ENCODE results near the gene ST14.
"Not testable (repeated sequence)": the region's sequence is repeated elsewhere in the genome, so short reads cannot be mapped to it uniquely, and the experiment has no call there.

ST14 gene

GRCh38 chr11:130163346-130164220, 4.0 kb downstream of the ST14 start:
- no peak for DNase-seq (ENCODE audit: low read depth in 1 of 2, low spot score in 1 of 2)

DNA sequence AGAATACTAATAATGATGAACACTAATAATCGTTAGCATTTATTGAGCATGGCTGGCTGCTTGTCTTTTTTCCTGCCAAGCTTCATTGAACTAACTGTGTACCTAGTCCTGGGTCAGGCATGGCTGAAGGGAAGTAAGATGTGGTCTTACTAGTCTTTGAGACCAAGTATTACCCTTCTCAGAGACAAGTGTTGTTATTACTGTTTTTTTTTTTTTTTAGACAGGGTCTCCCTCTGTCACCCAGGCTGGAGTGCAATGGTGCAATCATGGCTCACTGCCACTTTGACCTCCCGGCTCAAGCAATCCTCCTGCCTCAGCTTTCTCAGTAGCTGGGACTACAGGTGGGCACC, 4.6 kb downstream of the ST14 start:
- no peak for DNase-seq (ENCODE audit: low read depth in 1 of 2, low spot score in 1 of 2)

GRCh38 chr11:130165601-130166456, 6.2 kb downstream of the ST14 start:
- no peak for DNase-seq (ENCODE audit: low read depth in 1 of 2, low spot score in 1 of 2)

DNA sequence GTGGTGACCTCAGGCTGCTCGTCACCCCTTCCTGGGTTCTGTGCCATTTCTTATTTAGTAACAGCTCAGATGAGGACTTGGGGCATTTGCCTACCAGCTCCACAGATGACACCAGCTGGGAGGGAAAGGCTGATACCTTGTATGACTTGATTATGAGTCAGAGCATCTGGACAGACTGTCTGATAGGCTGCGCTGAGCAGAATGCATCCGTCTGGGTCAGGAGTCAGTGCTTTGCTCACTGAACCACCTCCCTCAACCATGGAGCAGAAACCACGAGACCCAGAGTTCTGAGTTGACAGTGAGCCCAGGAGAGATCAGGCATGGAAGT, 6.8 kb downstream of the ST14 start:
- no peak for DNase-seq (ENCODE audit: low read depth in 1 of 2, low spot score in 1 of 2)

GRCh38 chr11:130167146-130167545, 7.6 kb downstream of the ST14 start:
- no peak for DNase-seq (ENCODE audit: low read depth in 1 of 2, low spot score in 1 of 2)

GRCh38 chr11:130168105-130168504, 8.5 kb downstream of the ST14 start:
- DNase-seq (ENCODE audit: low read depth in 1 of 2, low spot score in 1 of 2) = no peak

DNA sequence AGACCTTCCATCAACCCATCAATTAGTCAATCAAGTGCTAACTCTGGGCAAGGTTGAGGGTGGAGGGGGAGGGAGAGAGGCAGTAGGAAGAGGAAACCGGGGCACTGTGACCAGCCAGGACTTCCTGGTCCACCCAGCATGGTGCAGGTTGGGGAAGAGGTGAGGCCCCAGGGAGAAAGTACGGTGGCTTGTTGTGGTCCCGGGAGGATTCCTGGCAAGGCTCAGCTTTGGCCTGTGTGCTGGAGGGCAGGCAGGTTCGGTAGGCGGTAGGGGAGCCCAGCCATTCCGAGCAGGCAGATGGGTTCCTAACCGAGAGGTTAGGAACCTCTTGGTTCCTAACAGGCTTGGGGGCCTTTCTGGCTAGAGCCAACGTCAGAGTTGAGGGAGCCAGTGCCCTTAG, 10.8 kb downstream of the ST14 start:
- no peak for DNase-seq (ENCODE audit: low read depth in 1 of 2, low spot score in 1 of 2)

GRCh38 chr11:130171534-130171933, 12.0 kb downstream of the ST14 start:
- no peak for DNase-seq (ENCODE audit: low read depth in 1 of 2, low spot score in 1 of 2)

- DNase-seq (ENCODE audit: low read depth in 1 of 2, low spot score in 1 of 2) = not testable (repeated sequence)
Observed at GRCh38 chr11:130172001-130172400, 12.4 kb downstream of the ST14 start.

DNA sequence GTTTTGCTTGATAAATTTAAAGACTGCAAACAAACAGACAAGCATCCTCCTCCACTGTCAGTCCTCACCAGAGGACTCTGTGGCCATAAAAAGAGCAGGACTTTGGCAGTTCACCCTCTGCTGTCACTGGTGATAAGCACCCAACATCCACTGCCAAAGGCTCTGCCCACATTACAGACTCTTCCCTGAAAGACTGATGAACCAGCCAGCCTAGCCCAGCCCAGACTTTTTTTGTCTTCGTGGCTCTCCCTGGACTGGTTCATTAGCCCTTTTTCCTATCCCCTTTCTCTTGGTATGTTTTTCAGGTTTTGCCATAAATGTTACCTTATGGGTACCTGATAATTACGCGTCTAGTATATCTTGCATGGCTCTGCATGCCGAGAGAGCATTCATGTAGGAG, 15.1 kb downstream of the ST14 start:
- no peak for DNase-seq (ENCODE audit: low read depth in 1 of 2, low spot score in 1 of 2)

DNA sequence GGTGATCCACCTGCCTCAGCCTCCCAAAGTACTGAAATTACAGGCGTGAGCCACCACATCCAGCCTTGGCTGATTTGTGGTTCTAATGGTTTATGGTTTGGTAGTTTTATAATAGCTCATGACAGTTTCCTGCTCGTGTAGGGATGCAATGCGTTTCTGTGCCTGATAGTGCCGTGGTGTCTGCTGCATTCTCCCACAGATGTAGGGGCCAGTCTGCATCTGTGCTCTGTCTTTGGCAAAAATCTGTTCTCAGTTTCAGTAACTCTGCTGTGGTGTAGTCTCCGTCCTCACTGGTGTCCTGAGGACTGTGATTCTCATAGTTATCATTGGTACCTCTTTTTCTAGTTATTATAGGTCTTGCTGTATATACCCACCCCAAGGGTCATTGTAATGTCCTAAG, 16.3 kb downstream of the ST14 start:
- no peak for DNase-seq (ENCODE audit: low read depth in 1 of 2, low spot score in 1 of 2)

DNA sequence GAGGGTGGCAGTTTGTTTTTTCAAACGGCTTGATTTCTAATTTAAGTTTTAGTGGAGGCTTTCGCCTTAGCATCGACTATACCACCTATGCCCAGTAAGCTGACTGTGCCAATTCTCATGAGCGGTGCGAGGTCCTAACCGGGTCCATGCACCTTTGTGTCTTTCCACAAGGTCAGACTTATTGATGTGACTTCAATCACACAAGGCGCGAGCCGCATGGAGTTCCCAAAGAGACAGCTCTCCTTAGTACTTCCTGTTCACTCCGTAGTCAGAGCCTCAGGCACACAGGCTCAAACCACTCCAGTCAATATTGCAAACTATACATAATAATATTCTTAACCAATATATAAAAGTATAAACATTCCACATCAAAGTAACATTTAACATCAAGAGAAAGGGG, 18.2 kb downstream of the ST14 start:
- DNase-seq (ENCODE audit: low read depth in 1 of 2, low spot score in 1 of 2) = no peak

- no peak for DNase-seq (ENCODE audit: low read depth in 1 of 2, low spot score in 1 of 2)
Observed at GRCh38 chr11:130178441-130179339, 19.1 kb downstream of the ST14 start.

DNA sequence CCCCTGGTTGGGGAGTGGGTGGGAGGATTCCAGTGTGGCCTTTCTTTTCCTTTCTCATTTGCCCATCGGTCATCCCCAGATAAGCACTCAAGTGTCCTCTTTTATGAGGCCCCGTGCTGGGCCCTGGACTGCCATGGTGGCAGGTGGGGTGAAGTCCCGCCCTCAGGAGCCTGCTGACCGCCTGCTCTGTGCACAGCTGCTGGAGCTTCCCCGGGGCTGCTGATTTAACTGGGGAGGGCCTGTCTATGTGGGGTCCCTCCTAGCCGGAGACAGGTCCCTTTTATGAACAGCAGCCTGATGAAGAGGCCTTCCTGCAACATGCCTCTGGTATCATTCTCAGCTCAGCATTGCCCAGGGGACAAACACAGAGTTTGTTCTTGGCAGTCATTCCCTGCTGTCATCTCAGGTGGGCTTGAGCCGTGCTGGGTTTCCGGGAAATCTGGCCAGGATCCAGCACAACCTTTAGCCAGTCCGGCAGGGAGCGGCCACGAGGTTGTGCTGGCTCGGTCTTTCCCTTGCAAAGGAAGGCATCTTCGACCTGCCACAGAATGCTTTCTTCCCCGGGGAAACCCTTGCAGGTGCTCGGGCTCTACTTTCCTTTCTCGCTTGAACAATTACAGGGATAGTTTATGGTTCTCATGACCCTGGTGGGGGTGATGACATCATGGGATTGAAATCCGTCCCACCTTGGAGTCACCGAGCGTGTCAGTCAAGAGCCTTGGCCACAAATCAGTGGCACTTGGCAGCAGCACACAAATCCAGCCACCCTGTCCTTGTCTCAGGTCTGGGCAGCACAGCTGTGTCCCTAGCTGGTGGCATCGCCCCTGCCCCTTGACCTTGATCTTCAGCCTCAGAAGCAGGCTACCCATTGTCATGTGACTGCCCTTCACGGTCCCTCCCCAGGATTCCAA, 20.1 kb downstream of the ST14 start:
- no peak for DNase-seq (ENCODE audit: low read depth in 1 of 2, low spot score in 1 of 2)

DNA sequence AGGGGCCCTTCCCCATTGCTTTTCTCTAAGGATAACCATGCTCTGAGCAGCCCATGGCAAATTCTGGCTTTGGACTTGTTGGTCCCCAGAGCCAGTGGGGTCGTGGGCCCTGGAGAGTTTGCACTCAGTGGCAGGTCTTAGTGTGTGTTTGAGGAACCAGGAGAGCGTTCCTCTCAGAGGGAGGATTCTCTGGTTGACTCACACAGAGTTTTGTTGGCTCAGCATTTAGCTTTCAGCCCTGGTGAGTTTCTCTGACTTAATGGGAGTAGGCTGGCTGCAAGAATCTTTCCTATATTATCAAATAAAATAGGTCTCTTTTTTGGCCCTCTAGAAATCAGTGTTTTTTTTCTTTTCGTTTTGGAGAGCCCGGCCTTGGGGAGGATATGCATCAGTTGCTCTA, 20.9 kb downstream of the ST14 start:
- DNase-seq (ENCODE audit: low read depth in 1 of 2, low spot score in 1 of 2) = no peak

DNA sequence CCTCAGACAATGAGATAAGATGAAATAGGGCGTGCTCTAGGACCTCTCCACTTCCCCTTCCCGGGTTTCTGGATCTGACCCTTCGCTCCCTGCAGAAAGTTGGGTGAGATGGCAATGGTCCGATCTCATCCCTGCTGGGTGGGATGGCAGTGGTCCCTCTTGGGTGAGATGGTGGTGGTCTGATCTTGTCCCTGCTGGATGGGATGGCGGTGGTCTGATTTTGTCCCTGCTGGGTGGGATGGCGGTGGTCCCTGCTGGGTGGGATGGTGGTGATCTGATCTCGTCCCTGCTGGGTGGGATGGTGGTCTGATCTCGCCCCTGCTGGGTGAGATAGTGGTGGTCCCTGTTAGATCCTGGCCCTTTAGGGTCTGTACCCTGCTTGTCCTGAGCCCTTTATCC, 21.3 kb downstream of the ST14 start:
- DNase-seq (ENCODE audit: low read depth in 1 of 2, low spot score in 1 of 2) = no peak

DNA sequence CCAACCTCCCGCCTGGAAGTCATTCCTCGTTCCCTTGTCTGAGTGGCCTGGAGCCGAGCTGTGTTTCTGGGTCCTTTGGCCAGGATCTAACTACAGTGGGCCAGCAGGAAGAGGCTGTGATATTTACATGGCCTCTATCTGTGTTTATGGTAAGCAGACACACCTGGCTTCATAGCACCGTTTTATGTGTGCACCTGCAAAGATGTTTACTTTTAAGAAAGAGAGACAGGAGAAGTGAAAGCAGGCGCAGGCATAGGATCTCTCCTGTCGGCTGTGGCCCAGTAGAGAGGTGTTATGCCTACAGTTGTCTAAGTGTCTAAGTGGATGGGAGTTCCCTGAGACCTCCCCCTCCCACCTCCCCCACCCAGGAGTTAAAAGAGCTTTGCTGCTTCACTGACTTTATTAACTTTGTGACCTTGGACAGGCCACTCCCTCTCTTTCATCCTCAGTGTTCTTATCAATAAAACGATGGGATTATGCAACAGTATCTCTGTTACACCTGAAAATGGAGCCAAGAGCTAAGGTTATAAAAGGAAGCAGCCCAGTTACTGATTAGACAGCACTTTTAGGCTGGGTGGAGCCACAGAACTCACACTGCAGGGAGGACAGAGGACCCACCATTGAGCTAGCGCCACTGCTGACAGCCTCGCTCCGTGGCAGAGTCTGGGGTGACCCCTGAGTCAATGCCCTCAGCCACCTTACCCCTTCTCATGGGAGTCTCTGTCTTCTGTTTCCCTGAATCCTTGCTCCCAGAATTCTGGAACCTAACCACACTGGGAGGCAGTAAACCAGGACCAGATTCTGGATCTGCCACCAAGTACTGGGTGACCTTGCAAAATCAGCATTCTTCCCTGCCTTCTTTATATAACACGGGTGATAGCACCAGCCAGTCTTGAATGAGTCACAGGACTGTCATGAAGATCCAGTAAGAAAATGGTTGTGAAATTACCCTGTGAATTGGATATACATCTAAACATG, 22.0 kb downstream of the ST14 start:
- DNase-seq (ENCODE audit: low read depth in 1 of 2, low spot score in 1 of 2) = no peak

DNA sequence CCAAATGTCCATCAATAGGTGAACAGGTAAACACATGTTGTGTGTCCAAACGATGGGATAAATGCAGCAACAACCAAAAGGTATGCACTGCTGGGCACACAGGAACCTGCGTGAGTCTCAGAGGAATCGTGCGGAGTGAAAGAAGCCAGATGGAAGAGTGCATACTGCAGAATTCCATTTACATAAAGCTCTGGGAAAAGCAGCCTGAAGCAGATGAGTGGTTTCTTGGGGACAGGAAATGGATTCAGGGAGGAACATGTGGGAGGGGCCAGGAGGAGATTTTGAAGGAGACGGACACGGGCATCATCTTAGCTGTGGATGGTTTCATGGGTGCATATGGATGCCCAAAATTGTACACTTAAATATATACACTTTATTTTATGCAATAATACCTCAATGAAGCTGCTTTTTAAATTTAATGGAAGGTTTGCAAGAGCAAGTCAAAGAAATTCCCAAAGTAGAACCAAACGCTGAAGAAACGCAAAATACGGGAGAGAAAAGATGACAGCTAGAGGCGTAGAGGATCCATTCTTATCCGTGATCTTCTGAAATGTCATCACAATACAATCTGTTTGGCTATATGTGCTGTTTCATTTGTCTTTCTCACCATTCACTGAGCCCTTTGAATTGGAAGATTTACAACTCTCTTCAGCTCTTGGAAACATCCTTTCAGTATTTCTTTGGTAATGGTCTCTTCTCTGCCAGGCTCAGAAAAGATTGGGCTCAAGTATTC, 24.5 kb downstream of the ST14 start:
- no peak for DNase-seq (ENCODE audit: low read depth in 1 of 2, low spot score in 1 of 2)

DNA sequence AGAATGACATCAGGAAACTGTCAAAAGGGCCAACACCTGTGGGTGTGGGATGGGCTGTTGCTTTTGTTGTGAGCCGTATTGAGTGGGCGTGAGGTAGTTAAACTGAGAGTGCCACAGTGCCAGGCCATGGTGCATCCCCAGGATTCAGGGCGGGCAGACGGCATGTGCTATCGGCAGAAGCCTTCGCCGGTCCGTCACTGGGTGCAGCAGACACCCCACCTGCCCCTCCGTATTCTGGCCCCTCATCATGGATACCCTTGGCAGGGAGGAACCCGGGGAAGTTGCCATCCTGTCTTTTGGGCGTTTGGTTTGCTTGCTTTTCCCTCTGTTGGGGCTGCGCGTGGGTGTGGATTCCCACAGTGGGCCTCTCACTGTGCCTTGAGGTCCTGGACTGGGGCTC, 27.5 kb downstream of the ST14 start:
- no peak for DNase-seq (ENCODE audit: low read depth in 1 of 2, low spot score in 1 of 2)
